Suprapubic skin (tissue), 4 donors: ENCODE measurements around the gene ANKRD24.

Experiments
- CTCF ChIP-seq, 2 donors: fragments of 200-600 bp in 1 of 2; fragments of 450-650 bp in 1 of 2; sonication (generic) in 1 of 2; IDR thresholded peaks; one replicate each; pipeline ENCODE4 v1.5.1; 2016 to 2019; ENCODE audit warnings: antibody characterized with exemption in 2 of 2, mild to moderate bottlenecking in 1 of 2, moderate library complexity in 1 of 2
- EP300 ChIP-seq: sonication (generic); formaldehyde crosslinking; IDR thresholded peaks from one replicate; pipeline ENCODE4 v1.6.1; 2017; ENCODE audit warnings: antibody characterized with exemption
- POLR2A ChIP-seq, 2 donors: fragments of 450-650 bp; IDR thresholded peaks; one replicate each; pipeline ENCODE4 v1.6.1; 2017; ENCODE audit warnings: antibody characterized with exemption in 2 of 2, mild to moderate bottlenecking in 2 of 2, moderate library complexity in 2 of 2
- POLR2AphosphoS5 ChIP-seq, 3 donors: sonication (generic); formaldehyde crosslinking; IDR thresholded peaks; one replicate each; pipeline ENCODE4 v1.6.1; 2017; ENCODE audit warnings: antibody characterized with exemption in 3 of 3

DNA sequence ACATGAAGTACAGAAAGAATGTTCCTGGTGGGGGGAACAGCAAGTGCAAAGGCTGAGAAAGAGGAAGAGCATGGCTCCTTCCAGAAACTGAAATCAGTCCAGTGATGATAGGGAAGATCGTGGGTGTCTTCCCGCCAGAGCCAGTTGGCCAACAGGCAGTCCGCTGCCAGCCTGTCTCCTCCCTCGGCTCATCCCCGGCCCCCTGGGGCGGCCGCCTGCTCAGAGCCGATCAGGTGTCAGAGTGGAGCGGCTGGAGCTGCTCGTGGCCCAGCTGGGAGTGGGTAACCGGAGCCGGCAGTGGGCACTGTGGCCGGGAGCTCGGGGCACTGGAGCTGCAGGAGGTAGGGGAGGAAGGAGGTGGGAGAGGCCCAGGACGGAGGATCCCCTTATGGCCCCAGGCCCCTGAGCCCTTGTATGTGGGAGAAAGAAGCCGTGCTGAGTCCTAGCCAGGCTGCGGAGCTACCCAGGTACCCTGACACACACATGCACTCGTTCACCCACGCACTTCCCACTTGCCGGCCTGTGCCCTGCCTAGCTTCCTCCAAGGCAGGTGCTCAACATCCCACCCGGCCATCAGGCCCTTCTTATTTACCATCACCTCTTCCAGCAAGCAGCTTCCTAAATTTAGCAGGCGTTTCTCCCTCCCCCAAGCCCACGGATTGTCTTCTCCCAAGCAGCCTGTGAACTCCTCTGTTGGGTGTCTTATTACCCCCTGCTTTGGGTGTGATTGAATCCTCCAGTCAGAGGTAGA, 1.7 kb downstream of the ANKRD24 start:
- TF ChIP-seq CTCF (IDR thresholded peaks at IDR 0.05) (no peak), POLR2A (IDR thresholded peaks at IDR 0.05) (no peak), POLR2AphosphoS5 (IDR thresholded peaks at IDR 0.05) (no peak), EP300 (no peak)
